HS-5 (cell line): ENCODE data around the gene GLIS1.

ENCODE experiments used
- DNase-seq: peaks from one replicate; pipeline ENCODE4 v3.0.0-alpha.2; 2012; ENCODE audit warnings: low read depth

Gene GLIS1

GRCh38 chr1:53638360-53639035, 100.5 kb downstream of the GLIS1 start:
- DNase-seq, result no peak

GRCh38 chr1:53637511-53638359, 101.2 kb downstream of the GLIS1 start:
- DNase-seq, result no peak

GRCh38 chr1:53636621-53637171, 102.3 kb downstream of the GLIS1 start:
- DNase-seq, result no peak

GRCh38 chr1:53634571-53634979, 104.4 kb downstream of the GLIS1 start:
- no peak for DNase-seq

- DNase-seq, result no peak
Measured at GRCh38 chr1:53633073-53633704, 105.8 kb downstream of the GLIS1 start.

- no peak for DNase-seq
Measured at GRCh38 chr1:53631622-53632310, 107.2 kb downstream of the GLIS1 start.

- no peak for DNase-seq
Measured at GRCh38 chr1:53629101-53629691, 109.8 kb downstream of the GLIS1 start.

- no peak for DNase-seq
Measured at GRCh38 chr1:53628286-53628955, 110.5 kb downstream of the GLIS1 start.

- no peak for DNase-seq
Measured at GRCh38 chr1:53627666-53628065, 111.3 kb downstream of the GLIS1 start.

GRCh38 chr1:53627031-53627430, 111.9 kb downstream of the GLIS1 start:
- DNase-seq, result no peak

GRCh38 chr1:53626616-53627015, 112.3 kb downstream of the GLIS1 start:
- no peak for DNase-seq

GRCh38 chr1:53625766-53626520, 113.0 kb downstream of the GLIS1 start:
- DNase-seq, result no peak

GRCh38 chr1:53625049-53625448, 113.9 kb downstream of the GLIS1 start:
- DNase-seq, result peak; percentile 55

- DNase-seq, result no peak
Measured at GRCh38 chr1:53622531-53622930, 116.4 kb downstream of the GLIS1 start.

- no peak for DNase-seq
Measured at GRCh38 chr1:53621144-53621543, 117.8 kb downstream of the GLIS1 start.

GRCh38 chr1:53620061-53620855, 118.7 kb downstream of the GLIS1 start:
- no peak for DNase-seq

GRCh38 chr1:53619367-53620060, 119.5 kb downstream of the GLIS1 start:
- no peak for DNase-seq

- no peak for DNase-seq
Measured at GRCh38 chr1:53618500-53619366, 120.2 kb downstream of the GLIS1 start.
